Natural killer cell (primary cell): ENCODE results near the gene TMEM170B. TPM values are rescaled to one million over a fixed set of nuclear protein-coding genes. Genes with fewer than 3 reads are reported as not detected.
A peak's percentile ranks its signal among the peaks of the same experiment; 100 is the strongest.

Experiments
- ATAC-seq, 3 donors: fragments of 150-1000 bp in 2 of 3; fragments of 200-7000 bp in 1 of 3; cut with Tn5 transposase; 1 replicate in 1 of 3; 2 replicates in 2 of 3; pipeline ENCODE4 v1.10.0; 2021; ENCODE audit warnings: mild to moderate bottlenecking in 2 of 3, moderate library complexity in 2 of 3
- DNase-seq, 2 donors: peaks; one replicate each; pipeline versions ENCODE4 v3.0.0 to v3.0.0-alpha.2; 2013 to 2021; ENCODE audit warnings: mixed read lengths in 1 of 2
- H3K27ac ChIP-seq: one replicate; pipeline ENCODE4 v1.5.1; 2013; ENCODE audit warnings: mild to moderate bottlenecking, low read length
- H3K27me3 ChIP-seq: one replicate; pipeline ENCODE4 v1.6.1; 2013; ENCODE audit warnings: low read length; ENCODE audit not compliant: control insufficient read depth, insufficient read depth
- H3K36me3 ChIP-seq: one replicate; pipeline ENCODE4 v1.6.1; 2013; ENCODE audit warnings: low read length; ENCODE audit not compliant: control insufficient read depth, insufficient read depth
- H3K4me1 ChIP-seq: one replicate; pipeline ENCODE4 v1.6.1; 2013; ENCODE audit warnings: low read length; ENCODE audit not compliant: control insufficient read depth, insufficient read depth
- H3K4me3 ChIP-seq: one replicate; pipeline ENCODE4 v1.5.1; 2013; ENCODE audit warnings: low read length
- H3K9me3 ChIP-seq: one replicate; pipeline ENCODE4 v1.6.1; 2013; ENCODE audit warnings: low read length; ENCODE audit not compliant: control insufficient read depth, insufficient read depth
- H3K27ac Mint-ChIP-seq, 2 donors: one replicate each; pipeline ENCODE4 v1.8.0; 2022; ENCODE audit warnings: mild to moderate bottlenecking in 2 of 2, mixed read lengths in 2 of 2, moderate library complexity in 1 of 2
- H3K27me3 Mint-ChIP-seq, 2 donors: one replicate each; pipeline ENCODE4 v1.8.0; 2022; ENCODE audit warnings: low read depth in 2 of 2, mixed read lengths in 2 of 2
- H3K36me3 Mint-ChIP-seq: one replicate; pipeline ENCODE4 v1.8.0; 2022; ENCODE audit warnings: mixed read lengths
- H3K4me1 Mint-ChIP-seq, 2 donors: one replicate each; pipeline ENCODE4 v1.8.0; 2022; ENCODE audit warnings: mixed read lengths in 2 of 2
- H3K4me3 Mint-ChIP-seq: one replicate; pipeline ENCODE4 v1.8.0; 2022; ENCODE audit warnings: mild to moderate bottlenecking, moderate library complexity, mixed read lengths
- H3K9me3 Mint-ChIP-seq, 2 donors: one replicate each; pipeline ENCODE4 v1.8.0; 2022; ENCODE audit warnings: mixed read lengths in 2 of 2
- CTCF ChIP-seq: fragments of 200-600 bp; IDR thresholded peaks from one replicate; pipeline ENCODE4 v1.8.0; 2022; ENCODE audit warnings: antibody characterized with exemption
- WGBS: methylation state at CpG from one replicate; pipeline ENCODE4 v1.1.7; 2013; ENCODE audit warnings: missing lambda C conversion rate; ENCODE audit not compliant: insufficient coverage; 5-methylcytosine and 5-hydroxymethylcytosine counted together
- intact Hi-C: fragments of 100-400 bp; cut with micrococcal nuclease; formaldehyde crosslinking; loops from one replicate; pipeline ENCODE4 v1.14.2; 2022
- total RNA-seq, 4 donors: library from RNA; stranded (reverse); fragments of 120-200 nt in 1 of 4; gene quantifications; one replicate each; pipeline versions ENCODE4 v1.2.3 to v1.2.4, GENCODE V29; 2013 to 2022

The TMEM170B gene
- total RNA-seq, 3 donors from 2014 or later (not counting 1 experiment from before 2014, with no cell fraction given), result 1.8 to 3.6 (median 2.5) TPM

- no peaks in the 10 kb centered on the region for H3K9me3 Mint-ChIP-seq
- intact Hi-C loops, result no loop called here
- no peaks in the 10 kb centered on the region for H3K36me3 Mint-ChIP-seq
- no peaks in the 10 kb centered on the region for H3K27me3 Mint-ChIP-seq
- no peaks in the 10 kb centered on the region for H3K9me3 ChIP-seq
- H3K4me1 ChIP-seq, result no peaks in the 10 kb centered on the region
- no peak overlapping the region for H3K4me3 Mint-ChIP-seq
- H3K36me3 ChIP-seq, result no peaks in the 10 kb centered on the region
- DNase-seq (no peak), ATAC-seq (no peak)
- H3K4me1 Mint-ChIP-seq, result no peaks in the 10 kb centered on the region
- 97% methylated on average over 2 of the region's 4 CpGs for WGBS
- no peaks in the 10 kb centered on the region for H3K27me3 ChIP-seq
- H3K27ac ChIP-seq, result no peak overlapping the region
- no peak overlapping the region for H3K4me3 ChIP-seq
- no peak for TF ChIP-seq CTCF
- H3K27ac Mint-ChIP-seq, result no peak overlapping the region
These were observed 43.3 kb downstream of the TMEM170B start for GRCh38 chr6:11580686-11581405.

DNA sequence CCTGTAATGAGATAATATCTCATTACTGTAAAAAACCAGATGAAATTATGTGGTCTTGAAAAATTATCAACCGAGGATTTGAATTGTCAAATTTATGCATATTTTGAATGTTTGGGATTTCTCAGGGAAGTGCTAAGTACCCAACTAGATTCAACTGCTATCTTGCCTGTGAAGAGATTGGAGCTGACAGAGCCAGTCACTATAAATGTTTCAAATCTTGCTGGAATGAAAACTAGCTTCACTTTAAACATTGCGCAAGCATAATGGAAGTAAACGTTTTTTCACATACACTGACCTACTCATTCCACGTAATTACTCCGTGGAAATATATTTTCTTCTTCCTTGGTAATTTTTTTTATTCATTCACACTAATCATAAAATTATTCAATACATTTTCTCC lies 46.7 kb downstream of the TMEM170B start:
- Mint-ChIP-seq H3K9me3 (no peaks in the 10 kb centered on the region), H3K36me3 (no peaks in the 10 kb centered on the region), H3K27ac (no peak overlapping the region), H3K4me3 (no peak overlapping the region), H3K27me3 (no peaks in the 10 kb centered on the region), H3K4me1 (no peaks in the 10 kb centered on the region)
- Histone ChIP-seq H3K27ac (no peak overlapping the region), H3K9me3 (no peaks in the 10 kb centered on the region), H3K4me3 (no peak overlapping the region), H3K4me1 (no peaks in the 10 kb centered on the region), H3K27me3 (no peaks in the 10 kb centered on the region), H3K36me3 (no peaks in the 10 kb centered on the region)
- DNase-seq (no peak), ATAC-seq (no peak)
- WGBS, result 82% methylated on average over 5 of the region's 5 CpGs
- no peak for TF ChIP-seq CTCF
- intact Hi-C loops, result no loop called here

DNA sequence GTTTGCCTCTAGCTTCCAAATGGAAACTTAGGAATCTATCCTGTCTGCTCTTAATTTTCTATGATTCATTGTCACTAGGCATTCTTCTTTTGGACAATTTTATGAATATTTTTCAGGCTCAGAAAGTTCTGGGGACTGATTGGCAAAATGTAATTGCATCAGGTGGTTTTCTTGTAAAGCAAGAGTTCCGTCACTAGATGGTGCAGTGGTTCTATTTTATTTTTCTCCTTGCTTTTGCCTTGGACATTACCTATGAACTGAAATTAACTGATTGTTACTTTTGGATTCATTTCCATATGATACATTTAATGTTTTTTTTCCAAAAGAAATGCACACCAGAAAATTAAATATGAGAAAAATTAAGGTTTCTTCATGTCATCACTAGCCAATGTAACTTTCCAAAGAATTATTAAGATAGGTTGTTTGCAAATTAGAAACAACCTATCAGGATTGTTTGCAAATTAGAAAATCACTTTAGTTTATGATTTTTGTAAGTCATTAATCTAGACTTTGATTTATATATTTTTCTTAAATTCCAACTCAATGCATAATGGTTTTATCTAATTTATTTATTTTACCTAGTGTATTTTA lies 48.0 kb downstream of the TMEM170B start:
- TF ChIP-seq CTCF, result no peak
- intact Hi-C loops, result no loop called here
- ATAC-seq (no peak), DNase-seq (peak in 1 of 2 donors; percentile 45)
- Histone ChIP-seq H3K27me3 (no peaks in the 10 kb centered on the region), H3K36me3 (no peaks in the 10 kb centered on the region), H3K4me1 (no peaks in the 10 kb centered on the region), H3K9me3 (no peaks in the 10 kb centered on the region), H3K4me3 (no peak overlapping the region), H3K27ac (no peak overlapping the region)
- no peaks in the 10 kb centered on the region for H3K9me3 Mint-ChIP-seq
- no peak overlapping the region for H3K4me3 Mint-ChIP-seq
- WGBS, result 56% methylated on average over 1 of the region's 1 CpG
- H3K4me1 Mint-ChIP-seq, result no peaks in the 10 kb centered on the region
- H3K27ac Mint-ChIP-seq, result no peak overlapping the region
- no peaks in the 10 kb centered on the region for H3K36me3 Mint-ChIP-seq
- H3K27me3 Mint-ChIP-seq, result no peaks in the 10 kb centered on the region
